Jurkat, Clone E6-1 (cell line): Measurements from ENCODE around the gene MPP2.
"Not testable (repeated sequence)": the region's sequence is repeated elsewhere in the genome, so short reads cannot be mapped to it uniquely, and the experiment has no call there.

ENCODE experiments used
- DNase-seq: peaks from one replicate; pipeline ENCODE4 v3.0.0-alpha.2; 2011; ENCODE audit warnings: low read depth, low spot score
- H3K4me3 ChIP-seq: 2 replicates; pipeline ENCODE4 v1.5.1; 2011; ENCODE audit warnings: mild to moderate bottlenecking, low read length, control low read depth, moderate library complexity

Gene MPP2

DNA sequence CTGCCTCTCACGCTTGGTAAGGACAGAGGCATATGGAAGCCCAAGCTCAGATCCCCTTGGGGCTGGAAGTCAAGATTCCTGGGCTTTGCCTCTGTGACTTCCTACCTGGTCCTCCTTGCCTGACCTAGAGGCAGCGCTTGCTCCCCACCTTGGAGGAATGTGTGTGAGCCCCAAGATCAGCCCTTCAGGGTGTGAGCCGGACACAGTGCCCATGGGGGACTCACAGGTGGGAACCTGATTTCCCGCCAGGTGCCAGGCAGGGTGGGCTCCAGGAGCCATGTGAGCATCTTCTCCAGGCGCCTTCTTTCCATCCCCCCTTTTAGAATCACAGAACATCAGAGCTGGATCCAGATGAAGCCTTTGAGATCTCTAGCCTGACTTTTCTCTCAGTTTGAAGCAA, 50.2 kb downstream of the MPP2 start:
- no peak for DNase-seq
- no peak overlapping the region for H3K4me3 ChIP-seq

GRCh38 chr17:43856141-43856540, 51.2 kb downstream of the MPP2 start:
- DNase-seq: no peak
- no peak overlapping the region for H3K4me3 ChIP-seq

DNA sequence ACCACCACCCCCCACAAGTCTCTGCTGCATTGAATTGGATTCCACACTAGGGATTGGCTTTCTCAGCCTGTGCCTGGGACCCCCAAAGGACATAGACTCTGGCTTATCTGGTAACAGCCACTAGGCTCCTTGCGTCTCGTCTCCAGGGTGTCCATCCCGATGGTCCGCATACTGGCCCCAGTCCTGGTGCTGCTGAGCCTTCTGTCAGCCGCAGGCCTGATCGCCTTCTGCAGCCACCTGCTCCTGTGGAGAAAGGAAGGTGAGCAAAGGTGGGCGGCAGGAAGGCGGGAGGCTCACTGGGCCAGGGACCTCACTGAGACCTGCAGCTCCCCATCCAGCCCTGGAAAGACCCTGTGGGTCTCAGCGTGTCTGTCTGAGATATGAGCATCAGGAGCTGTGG, 52.3 kb downstream of the MPP2 start:
- no peak overlapping the region for H3K4me3 ChIP-seq
- no peak for DNase-seq

DNA sequence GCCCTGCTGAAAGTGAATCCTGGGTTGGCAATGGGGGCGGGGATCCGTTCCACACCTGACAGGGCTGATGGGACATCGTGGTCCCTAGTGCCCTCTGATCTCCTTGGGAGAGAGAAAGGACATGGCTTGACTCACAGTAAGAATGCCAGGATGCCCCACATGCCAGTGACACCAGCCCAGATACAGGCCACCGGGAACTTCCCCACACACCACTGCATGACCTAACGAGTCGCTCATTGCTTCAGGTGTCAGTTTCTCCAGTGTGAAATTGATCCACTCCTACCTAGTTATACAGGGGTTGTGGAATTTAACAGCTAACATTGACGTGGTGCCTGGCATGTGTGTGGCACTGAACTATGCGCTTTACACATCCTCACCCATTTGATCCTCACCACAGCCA, 52.8 kb downstream of the MPP2 start:
- no peak for DNase-seq
- H3K4me3 ChIP-seq: no peak overlapping the region

- no peak for DNase-seq
- no peak overlapping the region for H3K4me3 ChIP-seq
These were observed 53.8 kb downstream of the MPP2 start for GRCh38 chr17:43853546-43853945.

DNA sequence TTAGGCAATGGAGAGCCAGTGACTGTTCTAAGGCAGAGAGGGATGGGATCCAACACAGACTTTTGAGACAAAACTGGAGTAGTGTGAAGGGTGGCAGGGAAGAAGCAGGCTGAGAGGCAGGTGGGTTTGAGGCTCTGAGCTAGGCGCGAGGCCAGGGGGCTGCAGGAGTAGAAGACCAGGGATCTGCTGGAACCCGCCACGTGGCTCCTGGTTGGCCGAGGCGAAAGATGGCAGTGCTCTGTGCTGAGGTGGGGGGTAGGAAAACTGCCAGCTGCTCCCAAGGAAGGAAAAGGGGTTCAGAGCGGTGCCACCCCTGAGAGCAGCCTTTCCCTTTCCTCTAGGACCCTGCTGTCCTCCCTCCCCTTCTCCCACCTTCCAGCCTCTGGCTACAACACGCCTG, 54.8 kb downstream of the MPP2 start:
- H3K4me3 ChIP-seq: no peak overlapping the region

GRCh38 chr17:43849116-43849515, 58.2 kb downstream of the MPP2 start:
- no peak overlapping the region for H3K4me3 ChIP-seq
- no peak for DNase-seq

More for the DNA sequence above, 54.8 kb downstream of the MPP2 start:
- DNase-seq: no peak

- DNase-seq: no peak
- H3K4me3 ChIP-seq: no peak overlapping the region
These were observed 58.7 kb downstream of the MPP2 start for GRCh38 chr17:43848601-43849000.

DNA sequence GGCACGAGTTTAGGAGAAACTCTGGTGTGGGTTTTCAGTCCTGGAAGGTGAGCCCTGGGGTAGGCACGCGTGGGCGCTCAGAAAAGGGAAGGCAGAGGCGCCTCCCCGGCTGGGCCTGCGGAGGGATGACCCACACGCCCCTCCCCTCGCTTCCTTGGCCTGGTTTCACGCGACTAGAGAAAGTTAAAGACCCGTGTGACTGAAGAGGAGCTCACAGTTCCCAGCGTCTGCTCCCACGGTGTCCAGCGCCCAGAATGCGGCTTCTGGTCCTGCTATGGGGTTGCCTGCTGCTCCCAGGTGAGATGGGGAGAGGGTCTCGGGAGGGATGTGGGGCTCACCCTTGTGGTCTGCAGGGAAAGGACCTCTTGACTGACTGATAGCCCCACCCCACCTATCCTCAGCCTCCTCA, 60.4 kb downstream of the MPP2 start, which contains the start of gene CD300LG:
Gene CD300LG (plus strand): TSS at position 214 of the 409 bp plus-strand sequence. CDS start 41 bp downstream, at position 255.
- no peak within 1 kb of the TSS for H3K4me3 ChIP-seq
- no peak for DNase-seq

GRCh38 chr17:43846221-43846712, 61.1 kb downstream of the MPP2 start:
- peak; percentile 17 for DNase-seq

DNA sequence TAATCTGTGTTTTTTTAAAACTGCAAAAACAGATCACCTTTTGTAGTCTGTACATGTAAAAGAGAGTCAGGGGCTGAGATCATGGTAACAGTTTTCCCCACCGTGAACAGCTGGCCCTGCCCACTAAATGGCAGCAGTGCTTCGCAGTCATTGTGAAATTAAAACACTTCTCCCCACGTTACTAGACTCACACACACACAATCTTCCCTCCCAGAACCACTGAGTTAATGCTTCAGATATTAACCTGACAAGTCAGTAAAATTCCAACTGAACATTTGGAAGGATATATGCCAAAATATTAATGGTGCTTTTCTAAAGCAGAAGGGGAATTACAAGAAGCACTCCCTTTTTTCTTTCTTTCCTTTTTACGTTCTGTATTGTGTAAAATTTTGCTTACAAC, 61.6 kb downstream of the MPP2 start:
- no peak for DNase-seq
- no peak overlapping the region for H3K4me3 ChIP-seq

More at GRCh38 chr17:43846221-43846712, 61.1 kb downstream of the MPP2 start:
- H3K4me3 ChIP-seq: no peak overlapping the region

DNA sequence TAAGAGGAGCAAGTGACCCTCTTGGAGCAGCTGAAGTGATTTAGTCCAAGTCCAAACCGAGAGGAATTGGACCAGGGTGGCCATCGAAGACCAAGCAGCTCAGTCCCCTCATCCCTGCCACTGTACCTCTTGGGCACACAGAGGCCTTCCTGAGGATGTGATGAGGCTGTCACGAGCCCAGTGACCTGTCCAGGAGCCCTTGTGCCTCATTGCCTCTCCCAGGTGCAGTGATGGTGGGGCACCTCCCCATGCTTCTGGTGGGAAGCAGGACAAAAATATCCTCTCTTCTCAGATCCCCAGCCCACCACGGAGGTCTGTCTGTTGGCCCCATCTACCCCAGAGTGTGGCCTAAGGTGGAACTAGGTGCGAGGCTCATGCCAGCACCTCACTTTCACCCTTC, 63.1 kb downstream of the MPP2 start:
- DNase-seq: no peak

GRCh38 chr17:43842975-43843325, 64.4 kb downstream of the MPP2 start:
- DNase-seq: no peak
- no peak overlapping the region for H3K4me3 ChIP-seq

More for the DNA sequence above, 63.1 kb downstream of the MPP2 start:
- H3K4me3 ChIP-seq: no peak overlapping the region

- not testable (repeated sequence) for DNase-seq, H3K4me3 ChIP-seq
These were observed 65.0 kb downstream of the MPP2 start for GRCh38 chr17:43842091-43842974.

DNA sequence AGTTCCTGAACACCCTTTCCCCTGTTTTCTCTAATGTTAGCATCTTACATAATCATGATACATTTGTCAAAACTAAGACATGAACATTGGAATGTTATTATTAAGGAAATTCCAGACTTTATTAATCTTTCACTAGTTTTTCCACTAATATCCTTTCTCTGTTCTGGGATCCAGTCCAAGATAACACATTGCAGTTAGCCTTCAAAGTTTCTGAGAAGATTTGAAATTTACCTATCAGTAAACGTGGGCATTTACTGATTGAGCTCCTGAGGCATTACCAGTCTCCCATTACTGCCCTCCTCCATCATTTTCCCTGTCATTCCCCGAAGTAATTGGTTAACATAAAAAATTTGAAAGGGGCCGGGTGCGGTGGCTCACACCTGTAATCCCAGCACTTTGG, 66.1 kb downstream of the MPP2 start:
- H3K4me3 ChIP-seq: no peak overlapping the region
- DNase-seq: no peak

- H3K4me3 ChIP-seq: no peak overlapping the region
- no peak for DNase-seq
These were observed 66.5 kb downstream of the MPP2 start for GRCh38 chr17:43840814-43841213.

DNA sequence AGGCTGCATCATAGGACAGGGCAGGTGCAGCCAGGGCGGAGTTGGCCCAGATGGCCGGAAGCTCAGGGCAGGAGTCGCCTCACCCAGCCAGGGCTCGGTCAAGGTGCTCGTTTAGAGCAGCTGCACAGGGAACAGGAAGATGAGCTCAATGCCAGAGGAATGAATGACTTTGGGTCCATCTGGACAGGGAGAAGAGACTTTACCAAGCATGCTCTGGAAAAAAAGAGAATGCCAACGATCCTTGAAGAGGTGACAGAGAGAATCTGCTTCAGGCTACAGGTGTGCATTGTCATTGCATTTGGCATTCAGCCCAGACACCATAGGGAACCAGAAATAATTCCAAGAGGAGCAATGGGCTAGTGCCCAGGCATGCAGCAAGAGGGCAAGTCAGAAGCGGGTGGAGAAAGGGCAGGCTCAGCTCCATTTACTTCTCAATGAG, 67.6 kb downstream of the MPP2 start:
- no peak overlapping the region for H3K4me3 ChIP-seq
- DNase-seq: no peak

DNA sequence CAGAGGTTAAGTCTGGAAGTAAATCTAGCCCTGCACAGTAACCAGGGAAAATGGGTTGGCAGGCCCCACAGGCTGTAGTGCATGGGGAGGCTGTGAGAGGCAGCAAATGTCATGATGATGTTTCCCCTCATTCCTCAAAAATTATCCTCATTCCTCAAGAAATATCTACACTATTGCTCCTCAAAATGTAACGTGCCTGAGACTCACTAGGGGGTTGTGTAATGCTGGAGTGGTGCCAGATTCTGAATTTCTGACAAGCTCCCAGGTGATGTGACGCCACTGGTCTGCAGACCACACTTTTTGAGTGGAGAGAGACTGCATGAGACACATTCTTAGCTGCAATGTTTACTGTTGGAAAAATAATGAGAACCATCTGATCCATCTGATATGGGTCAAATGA, 73.2 kb downstream of the MPP2 start:
- H3K4me3 ChIP-seq: no peak overlapping the region
- peak; percentile 11 for DNase-seq

DNA sequence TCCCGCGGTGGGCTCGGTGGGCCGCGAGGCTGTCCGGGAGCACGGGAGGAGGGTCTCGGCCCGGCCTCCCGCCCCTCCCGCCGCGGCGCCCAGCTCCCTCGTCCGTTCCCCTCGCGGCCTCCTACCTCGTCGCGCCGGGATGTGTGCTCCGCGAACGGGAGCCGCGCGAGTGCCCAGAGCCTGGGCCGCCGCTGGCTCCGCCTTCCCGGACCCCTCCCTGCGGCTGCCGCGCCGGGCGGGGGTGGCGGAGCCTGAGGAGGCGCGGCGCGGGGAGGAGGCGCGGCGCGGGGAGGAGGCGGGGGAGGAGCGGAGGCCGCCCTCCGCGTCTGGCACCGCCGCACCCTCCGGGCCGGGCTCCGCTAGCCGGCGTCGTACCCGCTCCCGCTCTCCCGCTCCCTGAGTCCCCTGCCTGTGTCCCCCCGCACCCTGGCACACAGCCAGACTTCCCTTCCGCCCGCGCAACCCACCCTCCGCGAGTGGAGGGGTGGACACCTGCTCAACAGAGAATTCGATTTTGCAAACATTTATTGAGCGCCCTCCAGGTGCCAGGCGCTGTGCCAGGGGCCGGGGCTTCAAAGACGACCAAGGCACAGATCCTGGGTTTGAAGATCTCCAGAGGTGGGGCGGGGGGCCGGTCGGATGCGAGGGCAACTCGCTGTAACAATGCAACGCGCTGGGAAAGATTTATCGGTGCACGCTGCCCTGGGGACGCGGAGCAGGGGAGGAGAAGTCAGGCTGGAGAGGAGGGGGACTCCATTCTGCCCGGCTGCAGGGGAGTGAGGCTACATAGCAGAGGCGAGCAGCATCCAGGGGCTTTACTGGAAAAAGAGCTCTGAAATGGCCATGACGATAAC, 74.1 kb downstream of the MPP2 start, which contains the start of gene MPP3:
Gene MPP3 (minus strand): TSS at position 171 of the 854 bp plus-strand sequence. CDS start 1,240 bp downstream, outside the sequence.
- no peak for DNase-seq

More for the DNA sequence above, 74.1 kb downstream of the MPP2 start, which contains the start of gene MPP3:
- peak within 1 kb of the TSS; percentile 23 for H3K4me3 ChIP-seq
